DLD1 (cell line): ENCODE results near the gene TMEM255B.

ENCODE experiments used
- in situ Hi-C: cut with HindIII; loops from 2 replicates; pipeline ENCODE4 v1.10.0; 2017; ENCODE audit warnings: low sequenced_read_pairs

TMEM255B gene

GRCh38 chr13:113765564-113765910 lies 6.5 kb downstream of the TMEM255B start:
- in situ Hi-C loops = no loop called here

- in situ Hi-C loops = no loop called here
Observed at GRCh38 chr13:113766035-113766800, 7.2 kb downstream of the TMEM255B start.

GRCh38 chr13:113767366-113767765 lies 8.3 kb downstream of the TMEM255B start:
- in situ Hi-C loops = no loop called here

GRCh38 chr13:113768018-113768905 lies 9.2 kb downstream of the TMEM255B start:
- in situ Hi-C loops = no loop called here

- in situ Hi-C loops = no loop called here
Observed at GRCh38 chr13:113769106-113769505, 10.1 kb downstream of the TMEM255B start.

- in situ Hi-C loops = no loop called here
Observed at GRCh38 chr13:113769881-113770280, 10.9 kb downstream of the TMEM255B start.

- in situ Hi-C loops = no loop called here
Observed at GRCh38 chr13:113770441-113770840, 11.4 kb downstream of the TMEM255B start.

- in situ Hi-C loops = no loop called here
Observed at GRCh38 chr13:113770937-113771336, 11.9 kb downstream of the TMEM255B start.

GRCh38 chr13:113771709-113772331 lies 12.8 kb downstream of the TMEM255B start:
- in situ Hi-C loops = no loop called here

GRCh38 chr13:113774177-113775107 lies 15.4 kb downstream of the TMEM255B start:
- in situ Hi-C loops = no loop called here

GRCh38 chr13:113775451-113776145 lies 16.6 kb downstream of the TMEM255B start:
- in situ Hi-C loops = no loop called here

- in situ Hi-C loops = no loop called here
Observed at GRCh38 chr13:113776231-113777125, 17.5 kb downstream of the TMEM255B start.

- in situ Hi-C loops = no loop called here
Observed at GRCh38 chr13:113777311-113778260, 18.6 kb downstream of the TMEM255B start.

- in situ Hi-C loops = no loop called here
Observed at GRCh38 chr13:113781571-113781970, 22.5 kb downstream of the TMEM255B start.

GRCh38 chr13:113782472-113782871 lies 23.4 kb downstream of the TMEM255B start:
- in situ Hi-C loops = no loop called here

- in situ Hi-C loops = no loop called here
Observed at GRCh38 chr13:113783200-113783881, 24.3 kb downstream of the TMEM255B start.

- in situ Hi-C loops = no loop called here
Observed at GRCh38 chr13:113783966-113784644, 25.1 kb downstream of the TMEM255B start.
